EH (cell line): ENCODE measurements around the gene TNFRSF11A.
A peak's percentile ranks its signal among the peaks of the same experiment; 100 is the strongest.

ENCODE experiments used
- DNase-seq: peaks from one replicate; pipeline ENCODE4 v3.0.0-alpha.2; 2015; ENCODE audit warnings: low read depth

Gene TNFRSF11A

GRCh38 chr18:62324917-62325805 is at the start of gene TNFRSF11A:
TSS of gene TNFRSF11A (plus strand) at chr18:62325310. CDS start at chr18:62325353, 43 bp downstream.
- no peak for DNase-seq

DNA sequence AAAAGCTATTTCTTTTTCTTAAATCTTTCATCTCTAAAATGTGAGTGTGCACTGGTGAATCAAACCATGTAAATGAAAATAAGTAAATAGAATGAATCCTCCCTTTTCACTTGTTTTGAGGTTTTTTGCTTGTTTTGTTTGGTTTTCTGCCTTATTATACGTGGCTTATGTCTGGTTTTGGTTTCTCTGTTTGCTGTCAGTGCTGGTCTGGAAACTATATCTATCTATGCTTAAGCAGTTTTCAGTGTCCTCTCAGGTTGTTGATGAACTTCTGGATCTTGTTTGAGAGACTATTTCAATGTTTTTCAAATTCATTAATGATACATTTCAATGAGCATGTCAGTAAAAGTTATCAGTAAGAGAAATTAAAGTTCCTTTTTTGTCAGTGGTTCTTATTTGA is 48.1 kb upstream of the TNFRSF11A start:
- DNase-seq: no peak

- DNase-seq: no peak
Measured at GRCh38 chr18:62279561-62279960, 45.5 kb upstream of the TNFRSF11A start.

GRCh38 chr18:62280058-62280457 is 45.1 kb upstream of the TNFRSF11A start:
- no peak for DNase-seq

GRCh38 chr18:62280786-62281185 is 44.3 kb upstream of the TNFRSF11A start:
- no peak for DNase-seq

GRCh38 chr18:62281684-62282083 is 43.4 kb upstream of the TNFRSF11A start:
- peak; percentile 88 for DNase-seq

DNA sequence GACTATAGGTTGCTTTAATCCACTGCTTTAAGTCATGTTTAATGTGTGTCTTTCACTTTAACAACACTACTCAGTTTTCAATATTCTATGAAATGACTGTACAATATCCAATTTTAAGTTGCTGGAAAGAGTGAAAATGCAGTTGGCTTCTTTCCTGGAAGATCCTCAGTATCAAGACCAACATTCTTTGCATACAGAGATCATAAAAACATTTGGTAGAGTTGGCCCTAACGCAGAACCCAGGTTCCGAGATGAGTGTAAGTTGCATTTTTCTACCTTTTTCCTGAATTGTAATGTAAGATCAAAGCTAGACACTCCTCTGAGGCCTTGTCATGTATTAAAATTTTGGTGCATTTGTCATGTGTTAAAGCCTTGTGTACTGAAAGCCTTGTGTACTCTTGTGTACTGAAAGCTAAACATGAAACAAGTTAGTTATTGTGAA is 42.9 kb upstream of the TNFRSF11A start:
- DNase-seq: peak; percentile 83

DNA sequence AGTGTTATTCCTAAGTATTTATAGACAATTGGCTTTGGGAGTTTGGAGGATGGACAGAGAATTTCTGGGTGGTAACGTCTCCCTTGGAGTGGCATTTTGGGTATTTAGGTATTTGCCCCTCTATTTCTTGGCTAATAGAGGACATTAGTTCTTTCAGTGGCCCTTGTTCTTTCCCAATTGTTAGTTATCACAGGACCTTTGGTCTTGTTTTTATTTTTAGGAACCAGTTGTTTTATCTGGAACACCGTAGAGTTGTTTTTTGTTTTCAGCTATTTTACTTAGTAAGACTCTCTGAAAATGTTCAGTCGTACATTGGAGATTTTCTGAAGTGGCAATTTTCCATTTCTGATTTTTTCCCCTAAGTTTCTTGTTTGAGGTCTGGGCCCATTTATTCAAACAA is 40.5 kb upstream of the TNFRSF11A start:
- no peak for DNase-seq

GRCh38 chr18:62285281-62285680 is 39.8 kb upstream of the TNFRSF11A start:
- DNase-seq: no peak

DNA sequence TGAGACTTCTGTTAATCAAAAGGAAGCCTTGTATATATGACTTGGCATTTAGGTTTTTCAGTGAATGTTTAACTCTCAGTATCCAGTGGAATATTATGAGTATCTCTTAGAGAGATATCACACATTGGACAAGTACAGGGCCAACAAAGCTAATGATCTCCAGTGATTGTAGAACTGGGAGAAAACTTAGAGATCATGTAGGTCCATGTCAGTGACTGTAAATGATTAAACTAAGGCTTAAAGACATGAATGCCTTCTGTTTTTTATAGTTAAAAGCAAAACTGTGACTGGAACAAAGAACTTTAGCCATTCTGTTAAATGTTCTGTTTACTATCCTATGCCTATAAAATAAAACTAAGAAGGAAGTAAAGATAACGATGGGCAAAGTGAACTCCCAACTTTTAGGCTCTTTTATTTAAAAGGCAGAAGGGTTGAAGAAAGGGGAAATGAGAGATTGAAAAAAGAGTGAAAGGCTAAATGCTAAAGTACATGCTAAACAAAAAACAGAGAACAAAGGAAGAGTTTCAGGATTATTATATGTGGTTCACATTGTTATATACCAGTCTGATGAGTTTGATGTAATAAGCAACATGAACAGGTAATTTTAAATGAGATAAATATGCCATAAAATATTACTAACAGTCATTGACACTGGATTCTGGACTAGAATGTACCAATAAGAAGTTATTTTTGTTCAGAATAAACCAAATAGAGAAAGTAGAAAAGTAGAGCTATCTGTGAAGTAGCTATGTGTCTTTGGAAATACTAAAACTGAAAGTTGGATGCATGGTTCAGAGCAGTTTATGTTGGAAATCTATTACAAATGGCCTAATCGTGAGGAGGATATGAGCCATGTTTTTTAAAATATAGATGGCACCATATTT is 37.1 kb upstream of the TNFRSF11A start:
- no peak for DNase-seq

DNA sequence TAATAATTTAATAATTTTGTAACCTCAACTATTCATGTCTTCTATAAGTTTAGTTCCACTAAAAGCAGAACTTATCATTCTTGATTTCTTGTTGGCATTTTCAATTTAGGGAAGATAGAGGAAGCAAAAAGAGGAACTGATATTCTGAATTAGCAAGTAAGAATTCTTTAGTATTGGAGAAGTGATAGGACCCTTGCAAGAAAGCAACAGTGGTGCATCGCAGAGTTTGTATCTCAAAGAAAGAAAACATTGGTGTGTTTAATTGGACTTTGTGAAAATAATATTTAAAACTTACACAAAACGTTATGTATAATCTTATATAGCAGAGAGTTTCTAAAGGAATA is 36.5 kb upstream of the TNFRSF11A start:
- no peak for DNase-seq

- no peak for DNase-seq
Measured at GRCh38 chr18:62289047-62289446, 36.1 kb upstream of the TNFRSF11A start.

DNA sequence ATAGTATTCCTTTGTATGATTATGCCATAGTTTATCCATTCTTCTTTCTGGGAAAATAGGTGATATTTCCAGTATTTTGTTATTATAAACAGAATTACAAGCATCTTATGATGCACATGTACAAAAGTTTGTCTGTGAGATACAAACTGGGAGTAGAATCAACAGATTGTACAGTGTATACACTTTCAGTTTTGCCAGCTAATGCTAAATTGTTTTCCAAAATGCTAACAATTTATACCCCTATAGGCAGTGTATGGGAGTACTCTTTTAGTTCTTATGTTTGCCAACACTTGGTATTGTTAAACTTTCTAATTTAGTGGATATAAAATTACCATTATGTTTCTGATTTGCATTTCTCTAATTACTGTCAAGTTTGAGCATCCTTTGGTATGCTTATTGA is 31.0 kb upstream of the TNFRSF11A start:
- no peak for DNase-seq

DNA sequence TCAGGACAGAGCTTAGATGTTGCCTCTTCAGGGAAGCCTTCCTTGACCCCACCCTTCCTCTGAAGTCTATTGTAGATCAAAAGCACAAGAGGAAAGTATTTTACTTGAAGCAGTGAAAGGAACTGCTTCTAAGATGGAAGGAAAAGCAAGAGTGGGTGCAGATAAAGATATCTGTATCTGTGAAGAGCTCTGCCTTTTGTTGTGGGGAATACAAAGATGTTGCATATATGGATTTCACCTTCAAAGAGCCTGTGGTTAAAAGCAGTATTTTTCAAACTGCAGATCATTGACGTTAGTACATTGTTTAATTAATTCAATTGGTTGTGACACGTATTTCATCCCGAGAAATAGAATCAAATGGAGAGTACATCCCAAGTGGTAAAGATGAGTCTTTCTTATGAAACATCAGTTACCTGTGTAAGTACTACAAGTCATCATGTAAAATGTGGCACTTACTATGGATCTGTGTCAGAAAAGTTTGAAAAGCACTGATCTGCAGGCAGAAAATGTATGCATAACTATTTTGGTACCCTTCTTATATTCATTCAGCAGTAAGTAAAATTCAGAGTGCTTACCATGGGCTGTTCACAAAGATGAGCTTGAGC is 24.6 kb upstream of the TNFRSF11A start:
- no peak for DNase-seq

- DNase-seq: no peak
Measured at GRCh38 chr18:62301322-62301721, 23.8 kb upstream of the TNFRSF11A start.

GRCh38 chr18:62312851-62313250 is 12.3 kb upstream of the TNFRSF11A start:
- no peak for DNase-seq

DNA sequence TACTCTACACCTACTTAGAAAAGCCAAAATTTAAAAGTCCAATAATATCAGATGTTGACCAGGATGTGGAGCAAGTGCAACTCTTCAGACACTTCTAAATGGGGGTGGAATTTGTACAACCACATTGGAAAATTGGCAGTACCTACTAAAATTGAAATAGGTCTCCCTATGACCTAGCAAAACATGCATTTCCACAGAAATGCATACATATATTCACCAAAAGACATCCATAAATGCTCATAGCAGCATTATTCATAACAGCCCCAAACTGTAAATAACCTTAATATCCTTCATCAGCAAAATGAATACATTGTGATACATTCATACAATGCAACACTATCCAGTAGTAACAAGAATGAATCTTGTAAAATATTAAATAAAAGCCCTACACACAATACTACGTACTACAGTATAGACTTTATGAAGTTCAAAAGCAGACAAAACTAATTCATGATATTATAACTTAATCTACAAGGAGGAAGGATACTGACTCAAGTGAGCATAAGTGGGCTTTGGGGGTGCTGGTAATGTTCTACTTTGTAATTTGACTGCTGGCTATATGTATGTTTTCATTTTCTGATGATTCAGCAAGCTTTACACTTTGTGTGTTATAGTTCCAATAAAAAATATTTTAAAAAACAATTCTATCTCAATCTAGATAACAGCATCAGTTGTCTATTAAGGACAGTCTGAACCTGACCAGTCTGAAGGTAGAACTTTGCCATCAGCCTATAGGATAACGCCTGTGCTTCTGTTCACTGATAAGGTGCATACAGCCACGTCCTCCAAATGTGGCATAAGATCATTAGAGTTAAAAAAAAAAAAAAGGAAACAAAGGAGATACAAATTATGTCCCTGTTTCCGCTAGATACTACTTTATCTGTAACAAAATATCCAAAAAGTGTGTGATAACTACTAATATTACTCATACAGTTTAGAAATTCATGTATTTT is 6.6 kb upstream of the TNFRSF11A start:
- DNase-seq: no peak

GRCh38 chr18:62321201-62321600 is 3.9 kb upstream of the TNFRSF11A start:
- no peak for DNase-seq

DNA sequence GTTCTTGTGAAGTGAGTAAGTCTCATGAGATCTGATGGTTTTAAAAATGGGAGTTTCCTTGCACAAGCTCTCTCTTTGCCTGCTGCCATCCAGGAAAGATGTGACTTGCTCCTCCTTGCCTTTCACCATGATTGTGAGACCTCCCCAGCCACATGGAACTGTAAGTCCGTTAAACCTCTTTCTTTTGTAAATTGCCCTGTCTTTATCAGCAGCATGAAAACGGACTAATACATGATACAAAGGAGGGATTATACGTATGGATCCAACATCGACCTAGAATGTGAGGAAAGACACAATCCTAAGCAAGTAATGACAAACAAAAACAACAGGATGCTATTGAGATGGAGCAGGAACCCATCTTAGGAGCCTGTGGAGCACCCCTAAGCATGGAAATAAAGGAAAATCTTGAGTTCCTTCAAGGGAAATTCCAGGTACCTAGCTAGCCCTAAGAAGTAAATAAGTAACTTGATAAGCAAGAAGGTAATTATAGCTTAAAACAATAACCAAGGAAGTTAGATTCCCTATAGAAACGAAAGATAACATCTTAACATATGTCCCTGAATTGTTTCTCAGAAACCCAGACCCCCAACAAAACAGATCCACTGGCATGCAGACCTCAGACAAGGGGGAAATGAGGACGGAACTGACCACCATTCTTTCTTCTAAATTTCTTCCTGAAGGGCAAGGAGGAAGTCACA is 1.5 kb upstream of the TNFRSF11A start:
- no peak for DNase-seq

DNA sequence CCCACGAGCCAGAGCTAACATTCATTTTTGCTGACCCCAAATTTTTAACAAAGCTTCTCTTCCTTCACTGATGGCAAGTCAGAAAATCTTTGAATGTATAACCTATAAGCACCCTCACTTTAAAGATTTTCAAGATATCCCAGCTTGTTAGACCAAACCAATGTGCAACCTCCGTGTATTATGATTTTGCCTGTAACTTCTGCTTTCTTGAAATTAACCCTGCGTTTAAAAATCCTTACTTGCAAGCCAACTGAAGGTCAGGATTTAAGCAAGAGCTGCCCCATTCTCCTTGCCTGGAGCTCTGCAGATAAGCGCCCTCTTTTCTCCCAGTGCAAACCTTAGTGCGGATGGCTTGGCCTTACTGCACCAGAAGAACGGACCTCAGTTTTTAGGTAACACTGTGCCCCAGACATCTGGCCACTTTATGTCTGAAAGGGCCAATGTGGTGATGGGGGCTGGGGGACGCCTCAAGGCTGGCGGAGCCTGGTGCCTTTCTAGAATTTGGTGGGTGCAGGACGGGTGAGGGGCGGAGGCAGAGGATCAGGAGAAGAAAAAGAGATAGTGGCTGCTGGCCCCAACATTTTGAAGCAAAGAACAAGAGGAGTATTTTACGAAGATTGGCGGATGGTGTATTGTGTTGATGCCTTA is 805 bp upstream of the TNFRSF11A start:
- DNase-seq: no peak
